Uterus (tissue), 4 donors: ENCODE measurements around the gene SBF1. TPM values are rescaled to one million over a fixed set of nuclear protein-coding genes. Genes with fewer than 3 reads are reported as not detected.
"Not testable (repeated sequence)": the region's sequence is repeated elsewhere in the genome, so short reads cannot be mapped to it uniquely, and the experiment has no call there.

Experiments used
- DNase-seq, 2 donors: peaks; one replicate each; pipeline ENCODE4 v3.0.0-alpha.2; 2019 to 2020
- H3K27ac ChIP-seq, 2 donors: fragments of 200-600 bp; sonication (generic); 1 replicate in 1 of 2; 2 replicates in 1 of 2; pipeline ENCODE4 v1.5.1; 2016 to 2018
- H3K27me3 ChIP-seq, 2 donors: fragments of 200-600 bp; sonication (generic); one replicate each; pipeline ENCODE4 v1.5.1; 2018 to 2019; ENCODE audit warnings: control low read depth in 1 of 2
- H3K36me3 ChIP-seq, 2 donors: fragments of 200-600 bp; sonication (generic); one replicate each; pipeline ENCODE4 v1.5.1; 2019; ENCODE audit warnings: control low read depth in 1 of 2
- H3K4me1 ChIP-seq, 2 donors: fragments of 200-600 bp; sonication (generic); one replicate each; pipeline ENCODE4 v1.5.1; 2018 to 2019; ENCODE audit warnings: control low read depth in 1 of 2
- H3K4me3 ChIP-seq, 2 donors: fragments of 200-600 bp; sonication (generic); 1 replicate in 1 of 2; 2 replicates in 1 of 2; pipeline ENCODE4 v1.5.1; 2018 to 2019; ENCODE audit warnings: mild to moderate bottlenecking in 1 of 2
- H3K9me3 ChIP-seq, 2 donors: fragments of 200-600 bp; sonication (generic); one replicate each; pipeline ENCODE4 v1.5.1; 2019; ENCODE audit warnings: control low read depth in 1 of 2
- CTCF ChIP-seq, 4 experiments: fragments of 200-600 bp in 2 of 4; fragments of 450-650 bp in 2 of 4; sonication (generic) in 2 of 4; IDR thresholded peaks; one replicate each; pipeline ENCODE4 v1.5.1; 2016 to 2019; ENCODE audit warnings: antibody characterized with exemption in 4 of 4, mild to moderate bottlenecking in 2 of 4, moderate library complexity in 1 of 4
- POLR2A ChIP-seq, 2 donors: fragments of 450-650 bp; IDR thresholded peaks; one replicate each; pipeline ENCODE4 v1.6.1; 2016; ENCODE audit warnings: antibody characterized with exemption in 2 of 2, mild to moderate bottlenecking in 1 of 2, moderate library complexity in 1 of 2
- intact Hi-C: fragments of 100-400 bp; cut with DNase I; formaldehyde crosslinking; loops from one replicate; pipeline ENCODE4 v1.15.1; 2023; ENCODE audit warnings: low total_unique reads
- total RNA-seq, 4 donors: library from RNA; depleted of rRNA in 3 of 4; stranded (reverse); fragments of >200 nt in 3 of 4; gene quantifications; one replicate each; pipeline versions ENCODE4 v1.1.0 to v1.2.4, GENCODE V29; 2014 to 2023
- donor health status: DM: yes; HTN: yes; CAD: no.

SBF1 gene
- total RNA-seq, 4 donors from 2014 or later, result 35.0 to 84.0 (median 60.9) TPM

- Histone ChIP-seq H3K27me3 (no peaks in the 10 kb centered on the region), H3K36me3 (no peaks in the 10 kb centered on the region), H3K27ac (no peak overlapping the region), H3K9me3 (no peaks in the 10 kb centered on the region), H3K4me3 (no peak overlapping the region), H3K4me1 (no peaks in the 10 kb centered on the region)
- no peak for TF ChIP-seq POLR2A (IDR thresholded peaks at IDR 0.05)
- no peak for TF ChIP-seq CTCF (IDR thresholded peaks at IDR 0.05)
- intact Hi-C loops, result no loop called here
- no peak for DNase-seq
Measured at GRCh38 chr22:50436841-50437341, 37.9 kb downstream of the SBF1 start.

GRCh38 chr22:50436015-50436830 is 38.6 kb downstream of the SBF1 start:
- no peaks in the 10 kb centered on the region for H3K36me3 ChIP-seq
- H3K27me3 ChIP-seq, result no peaks in the 10 kb centered on the region
- TF ChIP-seq POLR2A (IDR thresholded peaks at IDR 0.05) (no peak), CTCF (IDR thresholded peaks at IDR 0.05) (no peak)
- intact Hi-C loops, result no loop called here
- DNase-seq, result peak in 1 of 2 donors; percentile 11
- H3K4me3 ChIP-seq, result no peak overlapping the region
- no peaks in the 10 kb centered on the region for H3K4me1 ChIP-seq
- no peaks in the 10 kb centered on the region for H3K9me3 ChIP-seq
- no peak overlapping the region for H3K27ac ChIP-seq

GRCh38 chr22:50435291-50436014 is 39.4 kb downstream of the SBF1 start:
- H3K27ac ChIP-seq, result no peak overlapping the region
- intact Hi-C loops, result no loop called here
- H3K4me1 ChIP-seq, result no peaks in the 10 kb centered on the region
- H3K36me3 ChIP-seq, result no peaks in the 10 kb centered on the region
- H3K9me3 ChIP-seq, result no peaks in the 10 kb centered on the region
- H3K27me3 ChIP-seq, result no peaks in the 10 kb centered on the region
- H3K4me3 ChIP-seq, result no peak overlapping the region
- peak in 1 of 2 donors; percentile 9 for DNase-seq
- TF ChIP-seq POLR2A (IDR thresholded peaks at IDR 0.05) (no peak), CTCF (IDR thresholded peaks at IDR 0.05) (no peak)

- no peaks in the 10 kb centered on the region for H3K4me1 ChIP-seq
- intact Hi-C loops, result no loop called here
- no peaks in the 10 kb centered on the region for H3K27me3 ChIP-seq
- no peak overlapping the region for H3K27ac ChIP-seq
- no peak for TF ChIP-seq CTCF (IDR thresholded peaks at IDR 0.05)
- TF ChIP-seq POLR2A (IDR thresholded peaks at IDR 0.05), result no peak
- no peak overlapping the region for H3K4me3 ChIP-seq
- peak in 1 of 2 donors; percentile 15 for DNase-seq
- H3K36me3 ChIP-seq, result no peaks in the 10 kb centered on the region
- no peaks in the 10 kb centered on the region for H3K9me3 ChIP-seq
Measured at GRCh38 chr22:50434849-50435248, 40.0 kb downstream of the SBF1 start.

- DNase-seq, H3K27me3 ChIP-seq, H3K9me3 ChIP-seq, H3K4me1 ChIP-seq, H3K36me3 ChIP-seq, H3K4me3 ChIP-seq, H3K27ac ChIP-seq, intact Hi-C loops: not testable (repeated sequence)
Measured at GRCh38 chr22:50432877-50433510, 41.8 kb downstream of the SBF1 start.
